Measurements from ENCODE around the gene CDCP1. TPM values are rescaled to one million over a fixed set of nuclear protein-coding genes. Genes with fewer than 3 reads are reported as not detected.

Gene CDCP1
- total and polyA plus RNA-seq, 2 experiments from 2014 or later = 5.4 to 8.8 TPM

- no peak overlapping the region for H3K4me2 ChIP-seq (ENCODE audit: unreplicated experiment)
- no peak for DNase-seq
Observed at GRCh38 chr3:45178183-45179023, 32.2 kb upstream of the CDCP1 start.

DNA sequence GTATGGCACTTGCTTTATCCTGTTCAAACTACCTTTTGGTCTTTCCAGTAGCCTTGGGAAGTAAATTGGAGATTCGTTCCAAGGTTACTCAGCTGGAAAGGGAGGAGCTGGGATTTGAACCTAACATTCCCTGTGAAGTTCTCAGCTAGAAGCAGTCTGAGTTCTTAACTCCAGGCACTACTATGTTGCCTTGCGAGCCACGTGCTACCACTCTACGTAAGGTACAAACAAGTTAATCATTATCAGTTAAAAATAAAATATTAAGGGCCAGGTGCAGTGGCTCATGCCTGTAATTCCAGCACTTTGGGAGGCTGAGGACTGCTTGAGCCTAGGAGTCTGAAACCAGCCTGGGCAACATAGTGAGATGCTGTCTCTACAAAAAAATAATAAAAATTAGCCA, 30.7 kb upstream of the CDCP1 start:
- no peaks in the 10 kb centered on the region for H3K36me3 ChIP-seq (ENCODE audit: low read depth)
- H3K9me3 ChIP-seq (ENCODE audit: low read depth) = no peaks in the 10 kb centered on the region
- H3K27me3 ChIP-seq (replicated peaks; ENCODE audit: insufficient read depth) = no peaks in the 10 kb centered on the region
- WGBS, 2 experiments (ENCODE audit: low coverage in 1 of 2, low lambda C conversion rate in 2 of 2, missing lambda C conversion rate in 2 of 2) = 75% methylated on average over 4 of the region's 4 CpGs
- H3F3A ChIP-seq (ENCODE audit: insufficient read depth) = peaks cover 5% of the 10 kb centered on the region; the same call in 1 of the 2 replicates
- H3K9me2 ChIP-seq (ENCODE audit: insufficient read depth) = no peaks in the 10 kb centered on the region
- H3K4me1 ChIP-seq (ENCODE audit: insufficient read depth) = peaks cover 11% of the 10 kb centered on the region
- H3K79me2 ChIP-seq (ENCODE audit: insufficient read depth) = no peaks in the 10 kb centered on the region
- H3K27ac ChIP-seq = no peak overlapping the region
- no peak overlapping the region for H3K9ac ChIP-seq
- no peak overlapping the region for H2AFZ ChIP-seq
- no peak for DNase-seq
- H4K20me1 ChIP-seq (ENCODE audit: insufficient read depth) = no peaks in the 10 kb centered on the region
- no peak overlapping the region for H3K4me3 ChIP-seq
- H3K4me2 ChIP-seq (ENCODE audit: unreplicated experiment) = no peak overlapping the region
- in situ Hi-C loops (cut with MboI) = no loop called here
- TF ChIP-seq EZH2 (IDR thresholded peaks at IDR 0.05; ENCODE audit: insufficient read depth, poor library complexity, severe bottlenecking) (no peak), EZH2phosphoT487 (IDR thresholded peaks at IDR 0.05; ENCODE audit: insufficient read depth, low read depth) (no peak)

More at GRCh38 chr3:45178183-45179023, 32.2 kb upstream of the CDCP1 start:
- H3K4me1 ChIP-seq (ENCODE audit: insufficient read depth) = peaks cover 20% of the 10 kb centered on the region
- H3K36me3 ChIP-seq (ENCODE audit: low read depth) = no peaks in the 10 kb centered on the region
- H4K20me1 ChIP-seq (ENCODE audit: insufficient read depth) = no peaks in the 10 kb centered on the region
- H3K4me3 ChIP-seq = no peak overlapping the region
- in situ Hi-C loops (cut with MboI) = no loop called here
- H3K27me3 ChIP-seq (replicated peaks; ENCODE audit: insufficient read depth) = no peaks in the 10 kb centered on the region
- H3K27ac ChIP-seq = no peak overlapping the region
- no peaks in the 10 kb centered on the region for H3K79me2 ChIP-seq (ENCODE audit: insufficient read depth)
- TF ChIP-seq EZH2phosphoT487 (IDR thresholded peaks at IDR 0.05; ENCODE audit: insufficient read depth, low read depth) = no peak
- no peak for TF ChIP-seq EZH2 (IDR thresholded peaks at IDR 0.05; ENCODE audit: insufficient read depth, poor library complexity, severe bottlenecking)
- no peak overlapping the region for H2AFZ ChIP-seq
- WGBS, 2 experiments (ENCODE audit: low coverage in 1 of 2, low lambda C conversion rate in 2 of 2, missing lambda C conversion rate in 2 of 2) = 89 to 92% methylated on average over 13 of the region's 13 CpGs
- H3K9me3 ChIP-seq (ENCODE audit: low read depth) = no peaks in the 10 kb centered on the region
- no peaks in the 10 kb centered on the region for H3K9me2 ChIP-seq (ENCODE audit: insufficient read depth)
- peaks cover 5% of the 10 kb centered on the region; the same call in 1 of the 2 replicates for H3F3A ChIP-seq (ENCODE audit: insufficient read depth)
- H3K9ac ChIP-seq = no peak overlapping the region

DNA sequence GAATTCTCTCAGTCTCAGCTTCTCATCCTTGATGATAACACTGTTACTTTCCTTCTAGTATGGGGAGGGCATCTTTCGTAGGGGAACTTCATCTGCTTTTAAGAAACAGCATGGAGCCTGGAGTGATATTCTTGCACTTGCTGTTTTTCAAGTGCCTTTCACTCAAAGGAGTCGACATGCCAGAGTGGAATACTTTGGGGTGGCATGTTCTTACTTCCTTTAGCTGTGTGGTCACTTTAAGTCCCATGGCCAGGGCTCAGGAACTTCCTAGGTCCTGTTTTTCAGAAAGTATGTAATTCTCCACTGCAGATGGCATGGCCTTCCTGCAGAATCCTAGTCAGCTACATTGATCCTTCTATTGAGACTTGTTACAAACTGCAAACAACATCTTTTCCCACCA, 28.1 kb upstream of the CDCP1 start:
- in situ Hi-C loops (cut with MboI) = no loop called here

GRCh38 chr3:45173776-45174175, 27.6 kb upstream of the CDCP1 start:
- Histone ChIP-seq H3K27ac (no peak overlapping the region), H3K9ac (no peak overlapping the region), H3K27me3 (replicated peaks; ENCODE audit: insufficient read depth) (no peaks in the 10 kb centered on the region), H2AFZ (no peak overlapping the region), H3K4me1 (ENCODE audit: insufficient read depth) (peaks cover 10% of the 10 kb centered on the region), H3F3A (ENCODE audit: insufficient read depth) (peaks cover 10% of the 10 kb centered on the region; the same call in 1 of the 2 replicates), H3K4me3 (no peak overlapping the region), H3K79me2 (ENCODE audit: insufficient read depth) (no peaks in the 10 kb centered on the region), H3K9me3 (ENCODE audit: low read depth) (no peaks in the 10 kb centered on the region), H3K4me2 (ENCODE audit: unreplicated experiment) (no peak overlapping the region), H3K9me2 (ENCODE audit: insufficient read depth) (no peaks in the 10 kb centered on the region), H3K36me3 (ENCODE audit: low read depth) (no peaks in the 10 kb centered on the region), H4K20me1 (ENCODE audit: insufficient read depth) (no peaks in the 10 kb centered on the region)
- no peak for DNase-seq
- TF ChIP-seq EZH2 (IDR thresholded peaks at IDR 0.05; ENCODE audit: insufficient read depth, poor library complexity, severe bottlenecking) = no peak
- TF ChIP-seq EZH2phosphoT487 (IDR thresholded peaks at IDR 0.05; ENCODE audit: insufficient read depth, low read depth) = no peak
- in situ Hi-C loops (cut with MboI) = no loop called here
- WGBS, 2 experiments (ENCODE audit: low coverage in 1 of 2, low lambda C conversion rate in 2 of 2, missing lambda C conversion rate in 2 of 2) = 100% methylated on average over 1 of the region's 1 CpG

More for the DNA sequence above, 28.1 kb upstream of the CDCP1 start:
- Histone ChIP-seq H3K4me3 (no peak overlapping the region), H3K36me3 (ENCODE audit: low read depth) (no peaks in the 10 kb centered on the region), H3K9ac (no peak overlapping the region), H3K4me2 (ENCODE audit: unreplicated experiment) (no peak overlapping the region), H3K27ac (no peak overlapping the region), H3K9me2 (ENCODE audit: insufficient read depth) (no peaks in the 10 kb centered on the region), H3F3A (ENCODE audit: insufficient read depth) (peaks cover 6% of the 10 kb centered on the region; the same call in 1 of the 2 replicates), H3K9me3 (ENCODE audit: low read depth) (no peaks in the 10 kb centered on the region), H4K20me1 (ENCODE audit: insufficient read depth) (no peaks in the 10 kb centered on the region), H2AFZ (no peak overlapping the region), H3K4me1 (ENCODE audit: insufficient read depth) (peaks cover 10% of the 10 kb centered on the region), H3K27me3 (replicated peaks; ENCODE audit: insufficient read depth) (no peaks in the 10 kb centered on the region), H3K79me2 (ENCODE audit: insufficient read depth) (no peaks in the 10 kb centered on the region)
- 42 to 43% methylated on average over 2 of the region's 2 CpGs for WGBS, 2 experiments (ENCODE audit: low coverage in 1 of 2, low lambda C conversion rate in 2 of 2, missing lambda C conversion rate in 2 of 2)
- DNase-seq = no peak
- no peak for TF ChIP-seq EZH2phosphoT487 (IDR thresholded peaks at IDR 0.05; ENCODE audit: insufficient read depth, low read depth)
- no peak for TF ChIP-seq EZH2 (IDR thresholded peaks at IDR 0.05; ENCODE audit: insufficient read depth, poor library complexity, severe bottlenecking)

Measured in GM23248 (cell line).